ENCODE results near the gene CBX7. TPM values are rescaled to one million over a fixed set of nuclear protein-coding genes. Genes with fewer than 3 reads are reported as not detected.

The CBX7 gene
- total and polyA plus RNA-seq, 2 of the 8 experiments (the other 6 are each of a cell fraction or from before 2014, with no cell fraction given) = 6.9 to 8.7 TPM

DNA sequence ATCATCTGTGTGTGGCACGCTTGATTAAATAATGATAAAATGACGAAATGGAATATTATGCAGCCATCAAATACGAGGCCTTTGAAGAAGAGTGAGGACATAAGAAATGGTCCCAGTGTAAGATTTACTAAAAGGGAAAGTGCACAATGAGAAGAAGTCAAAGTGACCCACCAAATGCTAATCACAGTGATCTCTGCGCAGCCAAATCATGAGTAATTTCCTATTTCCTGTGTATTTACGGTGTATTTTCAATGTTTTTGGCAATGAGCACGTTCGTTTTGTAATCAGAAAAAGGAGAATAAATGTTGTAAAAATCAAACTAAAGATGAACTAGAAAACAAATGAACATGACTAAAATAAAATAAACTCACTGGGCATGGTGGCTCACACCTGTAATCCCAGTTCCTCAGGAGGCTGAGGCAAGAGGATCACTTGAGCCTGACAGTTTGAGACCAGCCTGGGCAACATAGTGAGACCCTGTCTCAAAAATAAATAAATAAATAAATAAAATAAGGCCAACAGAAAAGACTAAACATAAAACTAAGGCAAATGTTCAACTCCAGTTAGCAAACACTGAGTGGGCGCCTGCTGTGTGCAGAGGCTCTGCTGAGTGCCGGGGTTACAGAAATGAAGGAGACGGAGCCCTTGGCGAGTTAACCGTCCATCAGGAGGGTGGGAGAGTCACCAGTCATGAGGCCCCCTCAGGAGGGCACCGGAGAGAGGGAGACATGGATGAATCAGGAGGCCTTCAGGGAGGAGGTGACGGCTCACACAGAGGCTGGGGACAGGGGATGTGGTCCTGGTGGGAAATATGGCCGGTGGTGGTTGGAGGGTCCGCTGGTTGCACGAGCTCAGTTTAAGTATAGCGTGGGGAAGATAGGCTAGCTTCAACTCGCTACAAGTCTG, 26.0 kb upstream of the CBX7 start (continued):
- TF ChIP-seq, protein P1, sequence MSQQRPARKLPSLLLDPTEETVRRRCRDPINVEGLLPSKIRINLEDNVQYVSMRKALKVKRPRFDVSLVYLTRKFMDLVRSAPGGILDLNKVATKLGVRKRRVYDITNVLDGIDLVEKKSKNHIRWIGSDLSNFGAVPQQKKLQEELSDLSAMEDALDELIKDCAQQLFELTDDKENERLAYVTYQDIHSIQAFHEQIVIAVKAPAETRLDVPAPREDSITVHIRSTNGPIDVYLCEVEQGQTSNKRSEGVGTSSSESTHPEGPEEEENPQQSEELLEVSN (IDR thresholded peaks at IDR 0.05) = no peak
- no peak for TF ChIP-seq MAFK (IDR thresholded peaks at IDR 0.05; ENCODE audit: low read depth, low read length)
- TF ChIP-seq YY1 (IDR thresholded peaks at IDR 0.05; ENCODE audit: low read depth, low read length) = no peak
- no peak for TF ChIP-seq RBBP5 (IDR thresholded peaks at IDR 0.05; ENCODE audit: borderline replicate concordance, low read depth, low read length)
